ENCODE data around the gene GJB5. TPM values are rescaled to one million over a fixed set of nuclear protein-coding genes. Genes with fewer than 3 reads are reported as not detected.

GJB5 gene
- polyA plus RNA-seq, 1 of the 3 experiments (the other 2 are of a cell fraction): not detected

- H3K9ac ChIP-seq: no peak overlapping the region
- H3K9me3 ChIP-seq: no peaks in the 10 kb centered on the region
- DNase-seq: no peak
- H3K9me2 ChIP-seq: no peaks in the 10 kb centered on the region
- no peaks in the 10 kb centered on the region for H3K36me3 ChIP-seq (replicated peaks in 1 of 2; ENCODE audit: control insufficient read depth in 1 of 2, insufficient read depth in 2 of 2, low read length in 1 of 2)
- ChIA-PET CTCF (interaction anchor here (1.1 to 8.2 kb wide), 3 partner anchors 9 to 63 kb away, joined by 3 to 170 read pairs (median 3); no protein-coding TSS in a partner anchor), POLR2A (no interaction called here)
- WGBS (ENCODE audit: low lambda C conversion rate): 39% methylated on average over 5 of the region's 6 CpGs
- no peak overlapping the region for H3K27ac ChIP-seq (ENCODE audit: low read depth in 2 of 2, low read length in 1 of 2)
- H3K4me1 ChIP-seq (ENCODE audit: control insufficient read depth in 1 of 2, insufficient read depth in 2 of 2, low read depth in 1 of 2, low read length in 1 of 2): peaks cover 0 to 2% of the 10 kb centered on the region in 2 experiments; a peak in 1 of 4 replicates
- H4K20me1 ChIP-seq (ENCODE audit: insufficient read depth): no peaks in the 10 kb centered on the region
- H2AFZ ChIP-seq (ENCODE audit: low read depth): no peak overlapping the region
- H3K4me2 ChIP-seq: no peak overlapping the region
- no peaks in the 10 kb centered on the region for H3F3A ChIP-seq (replicated peaks; ENCODE audit: insufficient read depth)
- H3K79me2 ChIP-seq (ENCODE audit: insufficient read depth): no peaks in the 10 kb centered on the region
- no peak overlapping the region for H3K4me3 ChIP-seq (ENCODE audit: low read depth in 2 of 2, low read length in 1 of 2)
- no peaks in the 10 kb centered on the region for H3K27me3 ChIP-seq (ENCODE audit: insufficient read depth)
- TF ChIP-seq GATA2 (CRISPR knock-in tag; IDR thresholded peaks at IDR 0.05) (no peak), EZH2phosphoT487 (IDR thresholded peaks at IDR 0.05; ENCODE audit: borderline replicate concordance, low read depth) (no peak), ZBTB33 (IDR thresholded peaks at IDR 0.05; ENCODE audit: borderline replicate concordance, low read depth) (no peak), TAF1 (IDR thresholded peaks at IDR 0.05; ENCODE audit: borderline replicate concordance, low read depth, low read length) (no peak), ELF1 (IDR thresholded peaks at IDR 0.05) (no peak)
Measured at GRCh38 chr1:34790985-34791384, 36.1 kb downstream of the GJB5 start.

- H4K20me1 ChIP-seq (ENCODE audit: insufficient read depth): no peaks in the 10 kb centered on the region
- POLR2A ChIA-PET: no interaction called here
- no peaks in the 10 kb centered on the region for H3F3A ChIP-seq (replicated peaks; ENCODE audit: insufficient read depth)
- no peak overlapping the region for H3K4me2 ChIP-seq
- TF ChIP-seq PBX3 (IDR thresholded peaks at IDR 0.05) (no peak), RAD21 (IDR thresholded peaks at IDR 0.05; ENCODE audit: low read length) (no peak), TCF12 (IDR thresholded peaks at IDR 0.05) (no peak), GATA2 (CRISPR knock-in tag; IDR thresholded peaks at IDR 0.05) (no peak), ELF1 (IDR thresholded peaks at IDR 0.05) (no peak), JUND (IDR thresholded peaks at IDR 0.05) (no peak), RFX5 (IDR thresholded peaks at IDR 0.05; ENCODE audit: low read length) (no peak), NRF1 (IDR thresholded peaks at IDR 0.05; ENCODE audit: low read depth, low read length) (no peak), TAF1 (IDR thresholded peaks at IDR 0.05; ENCODE audit: borderline replicate concordance, low read depth, low read length) (no peak), CHD2 (IDR thresholded peaks at IDR 0.05; ENCODE audit: low read length, partially characterized antibody) (no peak), USF1 (IDR thresholded peaks at IDR 0.05; ENCODE audit: borderline replicate concordance, low read depth) (no peak), IRF3 (IDR thresholded peaks at IDR 0.05; ENCODE audit: low read depth, low read length) (no peak), EP300 (IDR thresholded peaks at IDR 0.05; ENCODE audit: borderline replicate concordance in 1 of 2, low read depth in 1 of 2, low read length in 1 of 2) (no peak), EZH2phosphoT487 (IDR thresholded peaks at IDR 0.05; ENCODE audit: borderline replicate concordance, low read depth) (no peak)
- H3K4me1 ChIP-seq (ENCODE audit: control insufficient read depth in 1 of 2, insufficient read depth in 2 of 2, low read depth in 1 of 2, low read length in 1 of 2): no peaks in the 10 kb centered on the region; a peak in 1 of 4 replicates
- no peak for DNase-seq
- H3K4me3 ChIP-seq (ENCODE audit: low read depth in 2 of 2, low read length in 1 of 2): no peak overlapping the region
- H3K9me3 ChIP-seq: no peaks in the 10 kb centered on the region
- H3K27ac ChIP-seq (ENCODE audit: low read depth in 2 of 2, low read length in 1 of 2): no peak overlapping the region
- CTCF ChIA-PET: interaction anchor here (0.8 to 8.2 kb wide), 2 partner anchors 62 to 74 kb away, joined by 4 to 170 read pairs; no protein-coding TSS in a partner anchor
- no peaks in the 10 kb centered on the region for H3K79me2 ChIP-seq (ENCODE audit: insufficient read depth)
- H2AFZ ChIP-seq (ENCODE audit: low read depth): no peak overlapping the region
- WGBS (ENCODE audit: low lambda C conversion rate): 68% methylated on average over 10 of the region's 10 CpGs
- no peak overlapping the region for H3K9ac ChIP-seq
- H3K36me3 ChIP-seq (replicated peaks in 1 of 2; ENCODE audit: control insufficient read depth in 1 of 2, insufficient read depth in 2 of 2, low read length in 1 of 2): no peaks in the 10 kb centered on the region
- H3K9me2 ChIP-seq: no peaks in the 10 kb centered on the region
- H3K27me3 ChIP-seq (ENCODE audit: insufficient read depth): no peaks in the 10 kb centered on the region
Measured at GRCh38 chr1:34792424-34792823, 37.6 kb downstream of the GJB5 start.

Measured in SK-N-SH (cell line).